IMR-90 (cell line): ENCODE measurements around the gene ERG28. TPM values are rescaled to one million over a fixed set of nuclear protein-coding genes. Genes with fewer than 3 reads are reported as not detected.

Experiments used
- ATAC-seq: fragments of 200-7000 bp; cut with Tn5 transposase; 2 replicates; pipeline ENCODE4 v1.9.1; 2020; ENCODE audit warnings: low read depth, mild to moderate bottlenecking, moderate library complexity
- BruUV-seq: library from RNA; stranded (reverse); fragments of 400-500 nt; replicated peaks from 2 replicates; lab custom pipeline; 2021; lab: Mats Ljungman, UMichigan
- CTCF ChIA-PET: fragments of 300-600 bp; formaldehyde crosslinking; extraction: SDS; loops from one replicate; lab custom pipeline; 2021; ENCODE audit warnings: antibody characterized with exemption; lab: Yijun Ruan, JAX
- POLR2A ChIA-PET: fragments of 300-600 bp; sonication (Branson Sonifier 250); formaldehyde crosslinking; loops from one replicate; lab custom pipeline; 2022; ENCODE audit warnings: antibody characterized with exemption; ENCODE audit not compliant: unreplicated experiment; lab: Charles Lee
- DNase-seq: peaks from one replicate; pipeline ENCODE4 v3.0.0; 2013
- H2AFZ ChIP-seq: replicated peaks from 2 replicates; pipeline ENCODE3; 2013; ENCODE audit warnings: low read length, mild to moderate bottlenecking; ENCODE audit not compliant: poor library complexity
- H2AK5ac ChIP-seq: 2 replicates; pipeline ENCODE4 v1.6.1; 2013; ENCODE audit warnings: low read depth, low read length, inconsistent platforms
- H2AK9ac ChIP-seq: replicated peaks from 2 replicates; pipeline ENCODE3; 2013; ENCODE audit warnings: mild to moderate bottlenecking, low read depth, low read length, moderate library complexity; ENCODE audit not compliant: poor library complexity
- H2BK120ac ChIP-seq: 2 replicates; pipeline ENCODE4 v1.6.1; 2013; ENCODE audit warnings: low read depth, low read length, inconsistent platforms
- H2BK15ac ChIP-seq: 3 replicates; pipeline ENCODE4 v1.6.1; 2013; ENCODE audit warnings: low read depth, low read length, inconsistent platforms
- H2BK20ac ChIP-seq: 2 replicates; pipeline ENCODE4 v1.6.1; 2013; ENCODE audit warnings: low read depth, mild to moderate bottlenecking, inconsistent platforms, low read length, moderate library complexity
- H2BK5ac ChIP-seq: 2 replicates; pipeline ENCODE4 v1.6.1; 2013; ENCODE audit warnings: mild to moderate bottlenecking, low read depth, low read length, inconsistent platforms; ENCODE audit not compliant: poor library complexity, severe bottlenecking
- H3K14ac ChIP-seq: replicated peaks from 2 replicates; pipeline ENCODE4 v1.6.1; 2013; ENCODE audit warnings: low read depth, low read length, inconsistent platforms
- H3K18ac ChIP-seq: 2 replicates; pipeline ENCODE4 v1.6.1; 2013; ENCODE audit warnings: low read depth, low read length, control low read depth
- H3K23ac ChIP-seq: 2 replicates; pipeline ENCODE4 v1.6.1; 2013; ENCODE audit warnings: low read depth, low read length, inconsistent platforms
- H3K27ac ChIP-seq: 2 replicates; pipeline ENCODE4 v1.5.1; 2013; ENCODE audit warnings: mild to moderate bottlenecking, control low read depth, low read length; ENCODE audit not compliant: insufficient read depth
- H3K27me3 ChIP-seq: 2 replicates; pipeline ENCODE4 v1.6.1; 2013; ENCODE audit warnings: low read length; ENCODE audit not compliant: control insufficient read depth, insufficient read depth
- H3K36me3 ChIP-seq: 2 replicates; pipeline ENCODE4 v1.6.1; 2013; ENCODE audit warnings: low read length, mixed read lengths; ENCODE audit not compliant: control insufficient read depth, insufficient read depth
- H3K4ac ChIP-seq: 2 replicates; pipeline ENCODE4 v1.6.1; 2013; ENCODE audit warnings: low read depth, low read length, inconsistent platforms
- H3K4me1 ChIP-seq: 2 replicates; pipeline ENCODE4 v1.6.1; 2013; ENCODE audit warnings: low read length, mixed read lengths; ENCODE audit not compliant: control insufficient read depth, insufficient read depth
- H3K4me2 ChIP-seq: 2 replicates; pipeline ENCODE4 v1.6.1; 2013; ENCODE audit warnings: low read depth, mild to moderate bottlenecking, control low read depth, low read length, moderate library complexity
- H3K4me3 ChIP-seq: 2 replicates; pipeline ENCODE4 v1.5.1; 2013; ENCODE audit warnings: low read depth, mild to moderate bottlenecking, control low read depth, low read length, moderate library complexity; ENCODE audit not compliant: insufficient read depth
- H3K56ac ChIP-seq: 2 replicates; pipeline ENCODE4 v1.6.1; 2013; ENCODE audit warnings: low read length, inconsistent platforms; ENCODE audit not compliant: insufficient read depth; ENCODE audit errors: extremely low read depth
- H3K79me1 ChIP-seq, 2 experiments: 2 replicates each; pipeline ENCODE4 v1.6.1; 2013; ENCODE audit warnings: low read length in 2 of 2, inconsistent platforms in 1 of 2, low read depth in 1 of 2
- H3K9ac ChIP-seq: 2 replicates; pipeline ENCODE4 v1.6.1; 2013; ENCODE audit warnings: low read depth, low read length, control low read depth
- H3K9me1 ChIP-seq: 2 replicates; pipeline ENCODE4 v1.6.1; 2013; ENCODE audit warnings: low read length, inconsistent platforms; ENCODE audit not compliant: insufficient read depth
- H3K9me3 ChIP-seq: 2 replicates; pipeline ENCODE4 v1.6.1; 2013; ENCODE audit warnings: low read length; ENCODE audit not compliant: control insufficient read depth, insufficient read depth
- H4K20me1 ChIP-seq: 2 replicates; pipeline ENCODE4 v1.6.1; 2013; ENCODE audit warnings: low read length, inconsistent platforms; ENCODE audit not compliant: insufficient read depth
- H4K5ac ChIP-seq: 2 replicates; pipeline ENCODE4 v1.6.1; 2013; ENCODE audit warnings: mild to moderate bottlenecking, low read depth, low read length, control low read depth
- H4K8ac ChIP-seq, 2 experiments: 2 replicates each; pipeline ENCODE4 v1.6.1; 2013; ENCODE audit warnings: low read depth in 2 of 2, low read length in 2 of 2, control low read depth in 1 of 2, inconsistent platforms in 1 of 2
- H4K91ac ChIP-seq: 2 replicates; pipeline ENCODE4 v1.6.1; 2013; ENCODE audit warnings: low read depth, low read length, inconsistent platforms; ENCODE audit not compliant: insufficient read depth
- BHLHE40 ChIP-seq: fragments of 150-350 bp; IDR thresholded peaks from 2 replicates; pipeline ENCODE4 v1.6.1; 2016; ENCODE audit warnings: mild to moderate bottlenecking, low read depth, low read length
- CHD1 ChIP-seq: IDR thresholded peaks from 2 replicates; pipeline ENCODE4 v1.6.1; 2012; ENCODE audit warnings: low read depth, low read length, improper control_type of control experiment
- CTCF ChIP-seq: conservative IDR thresholded peaks from 2 replicates; pipeline ENCODE4 v1.5.1; 2012; ENCODE audit warnings: mild to moderate bottlenecking, low read depth, low read length, improper control_type of control experiment
- FOS ChIP-seq: fragments of 150-350 bp; IDR thresholded peaks from 2 replicates; pipeline ENCODE4 v1.6.1; 2016; ENCODE audit warnings: low read depth, low read length
- MXI1 ChIP-seq: IDR thresholded peaks from 2 replicates; pipeline ENCODE4 v1.6.1; 2012; ENCODE audit warnings: low read depth, mild to moderate bottlenecking, low read length, moderate library complexity, borderline replicate concordance
- NFE2L2 ChIP-seq: fragments of 150-350 bp; IDR thresholded peaks from 2 replicates; pipeline ENCODE4 v1.6.1; 2016; ENCODE audit warnings: low read depth, mild to moderate bottlenecking, low read length
- POLR2A ChIP-seq: IDR thresholded peaks from 2 replicates; pipeline ENCODE4 v1.6.1; 2012; ENCODE audit warnings: mild to moderate bottlenecking, low read depth, low read length
- RAD21 ChIP-seq: IDR thresholded peaks from 2 replicates; pipeline ENCODE4 v1.6.1; 2012; ENCODE audit warnings: low read length, improper control_type of control experiment
- RCOR1 ChIP-seq: IDR thresholded peaks from 2 replicates; pipeline ENCODE4 v1.6.1; 2012; ENCODE audit warnings: mild to moderate bottlenecking, low read length, improper control_type of control experiment; ENCODE audit not compliant: insufficient replicate concordance
- RFX5 ChIP-seq: IDR thresholded peaks from 2 replicates; pipeline ENCODE4 v1.8.0; 2012; ENCODE audit warnings: low read depth, mild to moderate bottlenecking, low read length, moderate library complexity
- SMC3 ChIP-seq: fragments of 150-350 bp; IDR thresholded peaks from 2 replicates; pipeline ENCODE4 v1.6.1; 2016; ENCODE audit warnings: low read depth, mild to moderate bottlenecking, antibody characterized with exemption, low read length, moderate library complexity
- WGBS, 2 experiments: methylation state at CpG; one replicate each; pipeline versions ENCODE4 v1.1.5 to v1.1.7; 2013; ENCODE audit warnings: missing lambda C conversion rate in 2 of 2; ENCODE audit not compliant: insufficient read length in 1 of 2; ENCODE audit errors: extremely low coverage in 2 of 2; 5-methylcytosine and 5-hydroxymethylcytosine counted together
- dilution Hi-C: fragments of 300-500 bp; cut with HindIII; formaldehyde crosslinking; loops from one replicate; pipeline ENCODE4 v1.14.3; 2018; ENCODE audit warnings: low sequenced_read_pairs; ENCODE audit not compliant: unreplicated experiment
- in situ Hi-C: fragments of 300-500 bp; cut with MboI; formaldehyde crosslinking; loops from 3 replicates; pipeline ENCODE4 v1.14.3; 2019; ENCODE audit warnings: low sequenced_read_pairs, inconsistent platforms, mixed read lengths
- intact Hi-C: fragments of 100-400 bp; cut with micrococcal nuclease; formaldehyde crosslinking; loops from 2 replicates; pipeline ENCODE4 v1.10.0; 2022
- polyA plus RNA-seq, 3 experiments: library from polyadenylated mRNA; depleted of rRNA; stranded (reverse); fragments of >200 nt; gene quantifications; 2 replicates each; pipeline ENCODE4 v1.2.3, GENCODE V29; 2012; ENCODE audit warnings: low replicate concordance in 1 of 3
- total RNA-seq: library from RNA; depleted of rRNA; stranded (reverse); fragments of >200 nt; gene quantifications from 2 replicates; pipeline ENCODE4 v1.2.3, GENCODE V29; 2012
- TF ChIP-seq, protein P1 (sequence below): fragments of 150-350 bp; IDR thresholded peaks from 2 replicates; pipeline ENCODE4 v1.6.1; 2016; ENCODE audit warnings: low read depth, mild to moderate bottlenecking, low read length, moderate library complexity, borderline replicate concordance

Gene ERG28
- total and polyA plus RNA-seq, 2 of the 4 experiments (the other 2 are of a cell fraction): 0.90 to 15.4 TPM

DNA sequence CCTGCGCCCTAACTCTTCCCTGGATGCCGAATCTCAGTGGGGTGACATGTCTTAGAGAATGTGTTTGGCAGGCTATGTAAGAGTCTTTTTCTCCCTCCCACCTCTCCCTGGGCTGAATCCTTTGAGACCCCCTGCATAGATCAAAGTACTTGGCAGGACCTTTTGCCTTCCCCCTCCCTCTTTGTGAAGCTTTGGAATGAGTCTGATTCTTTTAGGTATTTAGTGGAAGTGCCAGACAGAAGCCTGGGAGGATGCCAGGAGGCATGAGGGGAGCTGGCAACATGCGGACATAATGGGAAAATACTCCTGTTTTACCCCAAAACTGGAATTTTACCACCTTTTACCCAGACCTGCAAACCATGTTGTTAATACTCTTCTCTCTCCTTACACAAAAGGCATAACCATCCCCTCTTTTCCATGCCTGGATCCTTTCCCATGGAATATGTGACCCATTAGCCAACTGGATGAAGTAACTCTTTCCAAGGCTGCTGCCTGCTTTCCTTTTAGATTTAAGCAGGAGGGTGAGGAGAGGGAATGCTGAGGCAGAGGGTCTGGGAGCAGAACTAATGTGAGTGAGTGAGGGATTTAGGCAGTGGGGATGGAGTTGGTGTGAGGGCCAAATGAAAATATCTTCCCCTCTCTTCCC lies 42.1 kb upstream of the ERG28 start:
- Histone ChIP-seq H2BK20ac (no peak overlapping the region), H2AFZ (no peak overlapping the region), H2BK15ac (no peak overlapping the region), H4K20me1 (no peaks in the 10 kb centered on the region), H3K18ac (no peak overlapping the region), H3K27me3 (no peaks in the 10 kb centered on the region), H4K8ac (no peak overlapping the region), H3K9ac (no peak overlapping the region), H3K56ac (no peak overlapping the region), H3K4ac (no peak overlapping the region), H3K36me3 (peaks cover 9% of the 10 kb centered on the region), H2AK5ac (no peak overlapping the region), H3K4me2 (no peak overlapping the region), H2BK120ac (no peak overlapping the region), H3K4me1 (peaks cover 2% of the 10 kb centered on the region; the same call in 1 of the 2 replicates), H4K91ac (no peak overlapping the region), H3K27ac (no peak overlapping the region), H3K79me1 (no peaks in the 10 kb centered on the region), H2BK5ac (no peak overlapping the region), H3K23ac (no peak overlapping the region), H2AK9ac (no peak overlapping the region), H3K9me1 (no peaks in the 10 kb centered on the region), H3K9me3 (no peaks in the 10 kb centered on the region), H4K5ac (no peak overlapping the region), H3K4me3 (no peak overlapping the region), H3K14ac (no peak overlapping the region)
- WGBS, 2 experiments: no CpG with 5 or more reads among the region's 3 CpGs
- POLR2A ChIA-PET: no interaction called here
- DNase-seq: peak; percentile 18
- in situ Hi-C loops: loop anchor here (25.0 kb wide), 2 partner anchors 660 to 935 kb away; no protein-coding TSS in a partner anchor
- dilution Hi-C loops: no loop called here
- intact Hi-C loops: loop anchor here (5.0 kb wide), 1 partner anchor 465 kb away; no protein-coding TSS in a partner anchor
- BruUV-seq: no TSS peak
- CTCF ChIA-PET: interaction anchor here (0.7 kb wide), 1 partner anchor 9 kb away, joined by 3 read pairs; no protein-coding TSS in a partner anchor
- no peak for ATAC-seq
- TF ChIP-seq RFX5: no peak
- no peak for TF ChIP-seq POLR2A
- TF ChIP-seq, protein P1, sequence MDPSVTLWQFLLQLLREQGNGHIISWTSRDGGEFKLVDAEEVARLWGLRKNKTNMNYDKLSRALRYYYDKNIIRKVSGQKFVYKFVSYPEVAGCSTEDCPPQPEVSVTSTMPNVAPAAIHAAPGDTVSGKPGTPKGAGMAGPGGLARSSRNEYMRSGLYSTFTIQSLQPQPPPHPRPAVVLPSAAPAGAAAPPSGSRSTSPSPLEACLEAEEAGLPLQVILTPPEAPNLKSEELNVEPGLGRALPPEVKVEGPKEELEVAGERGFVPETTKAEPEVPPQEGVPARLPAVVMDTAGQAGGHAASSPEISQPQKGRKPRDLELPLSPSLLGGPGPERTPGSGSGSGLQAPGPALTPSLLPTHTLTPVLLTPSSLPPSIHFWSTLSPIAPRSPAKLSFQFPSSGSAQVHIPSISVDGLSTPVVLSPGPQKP: no peak
- TF ChIP-seq MXI1: no peak
- TF ChIP-seq CHD1: no peak
- no peak for TF ChIP-seq FOS
- no peak for TF ChIP-seq RAD21
- no peak for TF ChIP-seq BHLHE40
- TF ChIP-seq SMC3: no peak
- TF ChIP-seq NFE2L2: no peak
- TF ChIP-seq CTCF: no peak
- TF ChIP-seq RCOR1: no peak
